HCT116 (cell line): ENCODE data around the gene FECH.

ENCODE experiments used
- ATF3 ChIP-seq: IDR thresholded peaks from 2 replicates; pipeline ENCODE4 v1.6.1; 2012
- CTCF ChIP-seq, 3 experiments: fragments of 200-600 bp in 1 of 3; sonication (generic) in 1 of 3; IDR thresholded peaks in 2 of 3; conservative IDR thresholded peaks in 1 of 3; 2 replicates each; pipeline ENCODE4 v1.5.1; 2012 to 2017; ENCODE audit warnings: low read depth in 2 of 3, low read length in 2 of 3, antibody characterized with exemption in 1 of 3, borderline replicate concordance in 1 of 3, control low read depth in 1 of 3, mild to moderate bottlenecking in 1 of 3, mixed read lengths in 1 of 3, mixed run types in 1 of 3, moderate library complexity in 1 of 3; ENCODE audit not compliant: insufficient read depth in 1 of 3
- EZH2 ChIP-seq: fragments of 200-600 bp; sonication (generic); IDR thresholded peaks from 2 replicates; pipeline ENCODE4 v1.6.1; 2017; ENCODE audit warnings: antibody characterized with exemption, mixed run types
- MAX ChIP-seq: IDR thresholded peaks from 2 replicates; pipeline ENCODE4 v1.6.1; 2012
- POLR2AphosphoS5 ChIP-seq: IDR thresholded peaks from 2 replicates; pipeline ENCODE4 v1.6.1; 2011; ENCODE audit warnings: mild to moderate bottlenecking, low read depth, low read length, moderate library complexity
- YY1 ChIP-seq: IDR thresholded peaks from 2 replicates; pipeline ENCODE4 v1.6.1; 2011; ENCODE audit warnings: low read length, low read depth, moderate library complexity, mild to moderate bottlenecking; ENCODE audit not compliant: insufficient replicate concordance; ENCODE audit errors: extremely low read depth
- ZNF274 ChIP-seq: fragments of 200-500 bp; sonication (Bioruptor generic); IDR thresholded peaks from 2 replicates; pipeline ENCODE4 v1.6.1; 2014; ENCODE audit warnings: mild to moderate bottlenecking, low read depth, low read length, inconsistent platforms

- TF ChIP-seq CTCF (IDR thresholded peaks at IDR 0.05 in 2 of 3, conservative IDR thresholded peaks at IDR 0.05 in 1 of 3; ENCODE audit: borderline replicate concordance in 1 of 3, insufficient read depth in 1 of 3, low read depth in 2 of 3, low read length in 2 of 3) = no peak
- no peak for TF ChIP-seq YY1
- no peak for TF ChIP-seq MAX
- no peak for TF ChIP-seq EZH2
- no peak for TF ChIP-seq ATF3
- no peak for TF ChIP-seq ZNF274
- TF ChIP-seq POLR2AphosphoS5 = no peak
These were observed 44.5 kb upstream of the FECH start for GRCh38 chr18:57630754-57631595.
